Suppressor macrophage treated with lipopolysaccharide for 1 hour (primary cell): ENCODE data around the gene NUP160.
"Not testable (repeated sequence)": the region's sequence is repeated elsewhere in the genome, so short reads cannot be mapped to it uniquely, and the experiment has no call there.

Source experiments
- DNase-seq, 3 donors: peaks; one replicate each; pipeline ENCODE4 v3.0.0-alpha.2; 2020 to 2022

NUP160 gene

DNA sequence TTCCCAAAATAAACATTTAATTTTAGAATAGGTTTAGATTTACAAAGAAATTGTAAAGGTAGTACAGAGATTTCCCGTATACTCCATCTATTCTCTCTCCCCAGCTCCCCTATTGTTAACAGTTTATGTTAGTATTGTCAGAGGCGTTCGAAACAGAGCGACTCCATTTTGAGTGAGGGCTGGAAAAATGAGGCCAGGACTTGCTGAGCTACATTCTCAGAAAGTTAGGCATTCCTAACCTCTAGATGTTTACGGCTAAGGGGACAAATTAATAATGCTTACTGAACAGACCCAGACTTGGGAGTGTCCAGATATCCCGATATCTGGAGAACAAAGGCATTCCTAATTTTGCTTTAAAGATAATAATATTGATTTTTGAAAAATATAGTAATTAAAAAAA is 12.4 kb upstream of the NUP160 start:
- DNase-seq, result no peak

- no peak for DNase-seq
Observed at GRCh38 chr11:47857892-47858543, 9.9 kb upstream of the NUP160 start.

GRCh38 chr11:47857485-47857884 is 9.3 kb upstream of the NUP160 start:
- no peak for DNase-seq

- no peak for DNase-seq
Observed at GRCh38 chr11:47856186-47856585, 8.0 kb upstream of the NUP160 start.

DNA sequence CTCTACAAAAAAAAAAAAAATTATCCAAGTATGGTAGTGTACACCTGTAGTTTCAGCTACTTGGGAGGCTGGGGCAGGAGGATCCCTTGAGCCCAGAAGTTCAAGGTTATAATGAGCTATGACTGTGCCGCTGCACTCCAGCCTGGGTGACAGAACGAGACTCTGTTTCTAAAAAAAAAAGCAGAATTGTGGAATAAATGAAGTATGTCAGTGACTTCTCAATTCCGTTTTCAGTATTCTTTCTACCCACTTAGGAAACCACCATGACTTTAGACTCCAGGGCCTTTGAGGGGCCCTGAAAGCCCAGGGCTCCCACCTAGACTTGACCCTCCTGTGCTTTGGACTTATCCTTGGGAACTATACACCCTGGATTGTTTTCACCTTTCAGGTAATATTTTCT is 6.5 kb upstream of the NUP160 start:
- DNase-seq, result peak; percentile 33 to 71 (median 71)

- no peak for DNase-seq
Observed at GRCh38 chr11:47852053-47852452, 3.9 kb upstream of the NUP160 start.

- DNase-seq, result no peak
Observed at GRCh38 chr11:47850337-47850736, 2.2 kb upstream of the NUP160 start.

GRCh38 chr11:47848700-47849155 is 578 bp upstream of the NUP160 start:
- DNase-seq, result no peak

- no peak for DNase-seq
Observed at GRCh38 chr11:47847537-47847891, 636 bp downstream of the NUP160 start.

DNA sequence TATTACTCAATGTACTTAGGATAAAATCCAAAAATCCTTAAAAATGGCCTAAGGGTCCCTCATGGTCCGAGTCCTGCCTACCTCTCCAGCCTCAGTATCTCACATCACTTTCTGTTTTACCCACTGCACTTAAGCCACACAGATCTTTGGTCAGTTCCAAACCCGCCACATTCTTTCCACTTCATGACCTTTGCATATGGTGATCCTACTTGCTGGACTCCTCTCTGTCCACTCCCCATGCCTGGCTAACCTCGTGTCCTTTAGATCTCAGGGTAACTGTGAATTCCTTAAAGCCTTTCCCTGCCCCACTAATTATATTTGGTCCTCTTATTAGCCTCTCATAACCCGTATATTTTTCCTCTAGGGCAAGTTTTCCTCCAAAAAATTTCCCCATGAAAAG is 1.2 kb downstream of the NUP160 start:
- DNase-seq, result no peak

DNA sequence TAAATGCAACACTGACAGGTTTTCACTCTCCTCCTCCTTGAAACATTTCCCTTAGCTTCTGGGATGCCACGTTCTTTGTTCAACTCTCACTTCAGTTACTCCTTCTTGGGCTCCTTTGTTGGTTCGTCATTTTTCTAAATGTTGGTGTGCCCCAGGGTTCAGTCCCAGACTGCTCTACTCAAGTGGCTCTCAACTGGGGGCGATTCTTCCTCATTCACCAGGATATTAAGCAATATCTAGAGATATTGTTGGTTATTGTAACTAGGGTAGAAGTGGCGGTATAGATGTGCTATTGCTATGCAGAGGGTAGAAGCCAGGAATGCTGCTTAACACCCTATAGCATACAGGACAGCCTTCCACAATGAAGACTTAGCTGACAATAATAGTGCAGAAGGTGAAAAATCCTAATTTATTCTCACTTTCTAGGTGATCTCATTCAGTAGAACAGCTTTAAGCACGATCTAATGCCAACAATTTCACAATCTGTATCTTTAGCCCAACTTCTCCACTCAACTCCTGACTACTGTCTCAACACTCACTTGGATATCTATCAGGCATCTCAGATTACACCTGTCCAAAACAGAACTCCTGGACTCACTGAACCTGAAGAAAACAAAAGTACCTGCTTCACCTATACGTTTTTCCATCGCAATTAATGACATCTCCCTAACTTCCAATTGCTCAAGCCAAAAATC is 4.6 kb downstream of the NUP160 start:
- DNase-seq, result peak in 2 of 3 donors; percentile 40 to 64

DNA sequence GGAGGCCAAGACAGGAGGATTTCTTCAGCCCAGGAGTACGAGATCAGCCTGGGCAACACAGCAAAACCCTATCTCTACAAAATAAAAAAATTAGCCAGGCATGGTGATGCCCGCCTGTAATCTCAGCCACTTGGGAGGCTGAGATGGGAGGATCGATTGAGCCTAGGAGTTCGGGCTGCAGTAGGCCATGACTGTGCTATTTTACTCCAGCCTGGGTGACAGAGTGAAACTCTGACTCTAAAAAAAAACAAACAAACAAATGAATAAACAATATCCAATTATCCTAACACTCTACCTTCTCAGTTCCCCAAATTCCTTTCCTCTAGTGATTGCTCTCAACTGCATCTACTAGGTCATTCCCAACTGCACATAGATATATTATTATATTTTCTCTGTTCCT is 5.4 kb downstream of the NUP160 start:
- no peak for DNase-seq

GRCh38 chr11:47837929-47838328 is 10.2 kb downstream of the NUP160 start:
- no peak for DNase-seq

DNA sequence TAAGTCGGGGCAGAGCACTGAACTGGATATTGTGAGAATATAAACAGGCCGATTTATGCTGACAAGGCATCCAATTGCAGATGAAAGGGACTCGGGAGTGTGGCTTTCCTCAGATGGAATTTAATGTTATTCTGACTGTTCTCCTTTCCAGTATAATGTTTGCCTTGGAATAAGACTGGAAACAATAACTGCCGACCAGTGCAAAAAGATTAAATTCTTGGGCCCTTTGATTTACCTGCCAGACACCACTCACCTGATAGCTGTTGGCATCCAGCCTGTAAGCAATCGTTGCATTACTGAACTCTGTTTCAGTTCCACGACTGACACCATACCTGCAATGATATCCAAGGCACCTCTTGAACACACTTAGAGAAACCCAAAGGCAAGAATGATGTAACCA is 10.9 kb downstream of the NUP160 start:
- DNase-seq, result no peak

DNA sequence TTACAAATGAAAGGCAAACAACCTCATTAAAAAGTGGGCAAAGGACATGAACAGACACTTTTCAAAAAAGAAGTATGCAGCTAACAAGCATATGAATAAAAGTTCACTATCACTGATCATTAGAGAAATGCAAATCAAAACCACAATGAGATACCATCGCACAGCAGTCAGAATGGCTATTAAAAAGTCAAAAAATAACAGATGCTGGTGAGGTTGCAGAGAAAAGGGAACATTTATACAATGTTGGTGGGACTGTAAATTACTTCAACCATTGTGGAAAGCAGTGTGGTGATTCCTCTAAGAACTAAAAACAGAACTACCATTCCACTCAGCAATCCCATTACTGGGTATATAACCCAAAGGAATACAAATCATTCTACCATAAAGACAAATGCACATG is 18.1 kb downstream of the NUP160 start:
- not testable (repeated sequence) for DNase-seq

GRCh38 chr11:47828284-47828683 is 19.9 kb downstream of the NUP160 start:
- DNase-seq, result no peak

DNA sequence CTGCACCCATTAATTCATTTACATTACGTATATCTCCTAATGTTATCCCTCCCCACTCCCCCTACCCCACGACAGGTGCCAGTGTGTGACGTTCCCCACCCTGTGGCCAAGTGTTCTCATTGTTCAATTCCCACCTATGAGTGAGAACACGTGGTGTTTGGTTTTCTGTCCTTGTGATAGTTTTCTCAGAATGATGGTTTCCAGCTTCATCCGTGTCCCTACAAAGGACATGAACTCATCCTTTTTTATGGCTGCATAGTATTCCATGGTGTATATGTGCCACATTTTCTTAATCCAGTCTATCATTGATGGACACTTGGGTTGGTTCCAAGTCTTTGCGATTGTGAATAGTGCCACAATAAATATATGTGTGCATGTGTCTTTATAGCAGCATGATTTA is 25.5 kb downstream of the NUP160 start:
- DNase-seq, result not testable (repeated sequence)

- DNase-seq, result no peak
Observed at GRCh38 chr11:47819743-47820142, 28.4 kb downstream of the NUP160 start.

DNA sequence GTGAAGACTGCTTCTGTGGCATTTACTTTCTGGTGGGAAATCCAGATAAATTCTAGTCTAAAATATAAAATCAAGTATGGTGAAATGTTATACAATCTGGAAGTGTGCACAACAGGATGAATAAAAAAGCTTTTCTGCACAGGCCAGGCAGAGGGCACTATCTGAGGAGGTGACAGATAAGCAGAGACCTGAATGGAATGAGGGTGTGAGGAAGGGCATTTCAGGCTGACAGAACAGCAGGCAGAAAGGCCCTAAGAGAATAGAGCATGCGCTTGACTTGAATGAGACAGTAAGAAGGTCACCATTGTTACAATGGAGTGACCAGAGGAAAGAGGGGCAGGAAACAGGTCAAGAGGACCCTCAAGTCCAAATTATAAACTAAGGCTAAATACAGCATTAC is 47.4 kb downstream of the NUP160 start:
- DNase-seq, result no peak

DNA sequence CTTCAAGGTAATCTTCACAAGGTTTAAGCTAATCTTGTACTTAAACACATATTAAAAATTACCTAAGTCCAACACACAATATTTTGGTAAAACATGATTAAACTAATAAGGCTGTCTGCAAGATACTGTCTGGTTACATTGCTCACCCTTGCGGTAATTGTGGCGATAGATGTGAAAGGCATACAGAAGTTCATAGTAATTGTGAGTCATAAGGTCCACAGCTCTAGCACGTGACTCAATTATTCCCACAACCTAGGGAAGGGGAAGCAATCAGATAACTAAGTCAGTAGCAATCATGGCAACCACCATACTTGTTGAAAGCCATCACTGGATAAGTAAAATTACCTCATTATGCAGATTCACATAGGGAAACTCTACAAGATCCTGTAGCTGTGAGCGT is 50.5 kb downstream of the NUP160 start:
- peak; percentile 59 to 80 (median 75) for DNase-seq

DNA sequence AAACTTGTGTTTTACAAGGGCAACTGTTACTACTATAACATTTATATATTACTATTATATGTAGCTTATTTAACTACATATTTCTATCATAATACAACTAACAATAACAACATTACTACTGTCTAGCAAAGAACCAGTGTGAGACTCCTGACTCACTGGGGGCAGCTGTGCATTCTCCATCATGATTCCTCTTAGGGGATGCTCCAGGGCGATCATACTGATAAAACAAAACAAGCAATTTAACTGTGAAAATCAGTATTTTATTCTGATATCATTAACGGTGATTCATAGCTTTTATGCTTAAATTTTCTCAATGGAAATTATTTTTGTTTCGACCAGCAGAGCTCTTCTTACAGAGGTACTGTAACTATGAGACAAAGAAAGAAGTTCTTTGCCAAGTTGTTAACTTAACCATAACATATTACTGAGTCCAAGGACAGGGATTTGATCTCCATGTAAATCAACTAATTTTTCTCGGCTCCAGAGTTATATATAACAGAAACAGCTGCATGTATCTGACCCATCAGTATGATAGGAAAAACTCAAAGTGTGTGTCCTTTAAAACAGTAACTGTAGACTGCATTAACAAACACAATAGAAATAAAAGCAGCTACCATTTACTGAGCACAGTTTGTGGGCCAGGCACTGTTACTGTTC is 56.2 kb downstream of the NUP160 start:
- no peak for DNase-seq

GRCh38 chr11:47790017-47790416 is 58.1 kb downstream of the NUP160 start:
- DNase-seq, result not testable (repeated sequence)

GRCh38 chr11:47788181-47788580 is 60.0 kb downstream of the NUP160 start:
- no peak for DNase-seq

DNA sequence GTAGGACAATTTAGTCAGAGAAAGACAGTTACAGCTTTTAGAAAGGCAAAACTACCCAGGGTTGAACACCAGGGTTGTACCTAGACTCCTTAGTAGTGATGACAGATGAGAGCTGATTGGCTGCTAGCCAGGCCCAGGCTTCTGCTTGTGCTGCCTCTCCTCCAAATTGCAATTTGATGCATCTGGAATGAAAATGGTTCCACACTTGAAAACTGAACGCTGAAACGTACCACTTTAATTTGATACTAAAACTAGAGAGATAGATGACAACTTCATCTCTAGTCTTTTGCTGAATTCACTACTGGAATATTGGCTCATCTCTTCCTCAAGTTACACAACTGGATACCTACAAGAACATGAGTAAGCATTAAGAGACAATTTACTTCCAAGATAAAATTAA is 61.8 kb downstream of the NUP160 start:
- no peak for DNase-seq
